KMS-11 (cell line): ENCODE results near the gene ZNF841.

Experiments
- H2AFZ ChIP-seq: fragments of 200-600 bp; sonication (generic); 2 replicates; pipeline ENCODE4 v1.6.1; 2016; ENCODE audit warnings: antibody characterized with exemption, mixed run types, low read depth
- H3K27ac ChIP-seq: fragments of 200-600 bp; sonication (generic); 2 replicates; pipeline ENCODE4 v1.6.1; 2016; ENCODE audit warnings: mild to moderate bottlenecking, mixed run types
- H3K27me3 ChIP-seq: fragments of 200-600 bp; sonication (generic); 2 replicates; pipeline ENCODE4 v1.6.1; 2017; ENCODE audit warnings: mild to moderate bottlenecking, low read depth, mixed run types, moderate library complexity; ENCODE audit not compliant: insufficient read depth
- H3K36me3 ChIP-seq: fragments of 200-600 bp; sonication (generic); 2 replicates; pipeline ENCODE4 v1.6.1; 2017; ENCODE audit warnings: mild to moderate bottlenecking, mixed run types; ENCODE audit not compliant: insufficient read depth
- H3K4me1 ChIP-seq: fragments of 200-600 bp; sonication (generic); 2 replicates; pipeline ENCODE4 v1.6.1; 2016; ENCODE audit warnings: mild to moderate bottlenecking, low read depth, mixed run types; ENCODE audit not compliant: poor library complexity, severe bottlenecking
- H3K4me2 ChIP-seq: fragments of 200-600 bp; sonication (generic); 2 replicates; pipeline ENCODE4 v1.7.0; 2016; ENCODE audit warnings: mild to moderate bottlenecking, mixed run types
- H3K4me3 ChIP-seq: fragments of 200-600 bp; sonication (generic); IDR thresholded peaks from 2 replicates; pipeline ENCODE4 v1.6.1; 2017; ENCODE audit warnings: low read depth, low read length, mixed read lengths; ENCODE audit not compliant: insufficient read depth
- H3K79me2 ChIP-seq: fragments of 200-600 bp; sonication (generic); 2 replicates; pipeline ENCODE4 v1.6.1; 2016; ENCODE audit warnings: low read depth, mixed run types; ENCODE audit not compliant: insufficient read depth
- H3K9ac ChIP-seq: fragments of 200-600 bp; sonication (generic); 2 replicates; pipeline ENCODE4 v1.6.1; 2016; ENCODE audit warnings: mild to moderate bottlenecking, mixed run types
- H4K20me1 ChIP-seq: fragments of 200-600 bp; sonication (generic); 2 replicates; pipeline ENCODE4 v1.6.1; 2016; ENCODE audit warnings: mild to moderate bottlenecking, mixed run types; ENCODE audit not compliant: insufficient read depth
- CTCF ChIP-seq: fragments of 200-600 bp; sonication (generic); conservative IDR thresholded peaks from 2 replicates; pipeline ENCODE4 v1.6.1; 2017; ENCODE audit warnings: low read depth, mild to moderate bottlenecking, antibody characterized with exemption, low read length, moderate library complexity, mixed read lengths

Gene ZNF841

GRCh38 chr19:52095172-52096014 lies at the start of gene ZNF841:
TSS of gene ZNF841 (minus strand) at chr19:52095765. CDS start at chr19:52084801, 10,964 bp downstream.
- no peaks in the 10 kb centered on the region for H3K27me3 ChIP-seq
- TF ChIP-seq CTCF = peak; percentile 31; the same call in 1 of the 2 replicates
- peak within 1 kb of the TSS; percentile 81 for H3K4me3 ChIP-seq
- H2AFZ ChIP-seq = peak within 1 kb of the TSS; percentile 79
- H3K4me1 ChIP-seq = no peaks in the 10 kb centered on the region
- peaks cover 16% of the 10 kb centered on the region for H3K79me2 ChIP-seq
- no peaks in the 10 kb centered on the region for H4K20me1 ChIP-seq
- peak within 1 kb of the TSS; percentile 83; the same call in 1 of the 2 replicates for H3K9ac ChIP-seq
- H3K4me2 ChIP-seq = peak within 1 kb of the TSS; percentile 83
- peak within 1 kb of the TSS; percentile 70 for H3K27ac ChIP-seq
- H3K36me3 ChIP-seq = peaks cover 10% of the 10 kb centered on the region; the same call in 1 of the 2 replicates

DNA sequence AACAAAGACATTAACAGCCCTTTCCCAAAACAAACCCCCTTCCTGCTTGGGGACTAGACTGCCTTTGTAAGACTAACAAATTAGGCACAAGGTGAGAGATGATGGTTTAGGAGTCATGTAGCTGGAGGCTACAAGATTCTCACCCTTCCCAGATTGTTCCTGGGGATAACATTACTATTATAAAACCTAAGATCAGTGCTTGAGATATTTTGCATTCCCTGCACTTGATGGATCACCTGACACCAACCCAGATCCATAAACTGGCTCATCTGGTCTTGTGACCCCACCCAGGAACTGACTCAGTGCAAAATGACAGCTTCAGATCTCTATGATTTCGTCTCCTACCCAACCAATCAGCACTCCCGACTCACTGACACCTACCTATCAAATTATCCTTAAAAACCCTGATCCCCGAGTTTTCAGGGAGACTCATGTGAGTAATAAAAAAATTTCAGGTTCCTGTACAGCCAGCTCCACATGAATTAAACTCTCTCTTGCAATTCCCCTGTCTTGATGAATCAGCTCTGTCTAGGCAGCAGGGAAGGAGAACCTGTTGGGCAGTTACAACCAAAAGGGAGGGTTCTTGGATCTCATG lies 46.5 kb upstream of the ZNF841 start:
- TF ChIP-seq CTCF = no peak
- Histone ChIP-seq H4K20me1 (no peaks in the 10 kb centered on the region), H2AFZ (no peak overlapping the region), H3K4me3 (no peak overlapping the region), H3K79me2 (0 out of 2 replicates have a peak, but pooled peaks cover 6% of the 10 kb centered on the region), H3K27ac (no peak overlapping the region), H3K4me2 (no peak overlapping the region), H3K36me3 (no peaks in the 10 kb centered on the region), H3K4me1 (peaks cover 10% of the 10 kb centered on the region), H3K27me3 (no peaks in the 10 kb centered on the region), H3K9ac (no peak overlapping the region)

DNA sequence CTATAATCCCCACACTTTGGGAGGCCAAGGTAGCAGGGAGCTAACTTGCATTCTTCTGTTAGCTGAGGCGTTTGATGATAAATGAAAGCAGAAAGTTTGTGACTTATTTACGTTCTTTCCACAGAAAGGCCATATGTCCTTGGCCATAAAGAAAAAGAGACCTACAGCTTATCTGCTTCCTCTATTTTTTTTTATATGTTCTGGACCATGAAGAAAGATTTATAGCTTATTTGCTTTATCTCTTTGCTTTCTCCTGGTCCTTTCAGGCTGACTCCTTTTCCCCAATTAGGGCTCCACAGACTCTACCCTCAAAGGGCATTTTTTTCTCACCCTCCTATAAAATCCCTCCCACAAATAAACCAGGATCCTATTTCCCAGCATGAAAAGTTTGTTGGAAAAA lies 45.6 kb upstream of the ZNF841 start:
- no peaks in the 10 kb centered on the region for H4K20me1 ChIP-seq
- no peak overlapping the region for H3K9ac ChIP-seq
- H3K4me2 ChIP-seq = no peak overlapping the region
- no peaks in the 10 kb centered on the region for H3K36me3 ChIP-seq
- no peak overlapping the region for H3K27ac ChIP-seq
- no peaks in the 10 kb centered on the region for H3K27me3 ChIP-seq
- H3K4me1 ChIP-seq = peaks cover 10% of the 10 kb centered on the region
- TF ChIP-seq CTCF = no peak
- no peak overlapping the region for H3K4me3 ChIP-seq
- H3K79me2 ChIP-seq = 0 out of 2 replicates have a peak, but pooled peaks cover 6% of the 10 kb centered on the region
- no peak overlapping the region for H2AFZ ChIP-seq

DNA sequence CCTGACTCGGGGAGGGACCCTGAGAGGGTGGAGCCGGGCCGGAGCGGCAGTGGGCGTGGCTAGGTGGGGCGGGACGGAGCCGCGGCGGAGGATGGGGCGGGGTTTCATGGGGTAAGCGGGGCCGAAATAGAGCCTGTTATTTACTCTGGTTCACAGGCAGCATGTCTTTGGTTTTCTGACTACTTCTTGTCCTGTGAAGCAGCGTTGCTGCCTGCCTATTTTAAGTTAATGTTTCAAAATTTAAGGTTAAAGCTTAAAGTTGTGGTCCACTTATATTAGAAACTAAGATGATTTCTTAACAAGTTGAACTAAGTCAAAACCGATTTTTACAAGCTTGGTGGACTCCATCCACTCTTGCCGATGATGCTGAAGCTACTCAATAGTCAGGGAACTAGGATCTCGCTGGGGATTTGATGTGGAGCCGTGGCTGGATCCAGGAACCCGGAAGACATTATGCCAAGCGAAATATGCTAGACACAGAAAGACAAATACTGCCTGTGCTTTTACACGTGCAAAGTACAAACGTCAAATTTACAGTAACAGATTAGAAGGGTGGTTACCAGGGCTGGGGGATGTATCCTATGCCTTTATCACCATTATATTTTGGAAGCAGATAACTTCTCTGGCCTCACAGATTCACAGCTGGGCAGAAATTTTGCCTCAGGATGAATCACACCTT lies 44.6 kb upstream of the ZNF841 start:
- peak overlapping the region; percentile 95 for H2AFZ ChIP-seq
- peak overlapping the region; percentile 71 for H3K4me2 ChIP-seq
- H3K27ac ChIP-seq = no peak overlapping the region
- no peaks in the 10 kb centered on the region for H3K36me3 ChIP-seq
- no peak overlapping the region; the same call in 1 of the 2 replicates for H3K9ac ChIP-seq
- 0 out of 2 replicates have a peak, but pooled peaks cover 6% of the 10 kb centered on the region for H3K79me2 ChIP-seq
- peaks cover 10% of the 10 kb centered on the region for H3K4me1 ChIP-seq
- H3K27me3 ChIP-seq = no peaks in the 10 kb centered on the region
- no peaks in the 10 kb centered on the region for H4K20me1 ChIP-seq
- H3K4me3 ChIP-seq = no peak overlapping the region
- TF ChIP-seq CTCF = no peak
